ENCODE measurements around the gene INCA1. TPM values are rescaled to one million over a fixed set of nuclear protein-coding genes. Genes with fewer than 3 reads are reported as not detected.
"Not testable (repeated sequence)": the region's sequence is repeated elsewhere in the genome, so short reads cannot be mapped to it uniquely, and the experiment has no call there.

Gene INCA1
- 1.1 and 2.7 TPM in 2 replicates for total RNA-seq (2014; rRNA removed; shearing (Covaris generic))

- H3K9me3 ChIP-seq (replicated peaks): no peaks in the 10 kb centered on the region
- peak within 1 kb of the TSS; percentile 67 for H3K27ac ChIP-seq
- peaks cover 16% of the 10 kb centered on the region for H3K4me1 ChIP-seq (replicated peaks)
- peak; percentile 90 to 97 for DNase-seq (ENCODE audit: low read depth in 1 of 2, low spot score in 2 of 2)
- H3K27me3 ChIP-seq (replicated peaks): no peaks in the 10 kb centered on the region
- peak within 1 kb of the TSS; percentile 74 for H3K4me3 ChIP-seq
- H3K36me3 ChIP-seq: peaks cover 44% of the 10 kb centered on the region
Observed at GRCh38 chr17:4997302-4998026, at the start of gene INCA1, which contains the start of gene KIF1C. Gene INCA1 (minus strand): TSS chr17:4997522. CDS start chr17:4994437, 3,085 bp downstream. Gene KIF1C (plus strand): TSS chr17:4997950. CDS start chr17:5000247, 2,297 bp downstream.

GRCh38 chr17:5045496-5045895, 48.2 kb upstream of the INCA1 start:
- H3K36me3 ChIP-seq: no peaks in the 10 kb centered on the region
- H3K4me1 ChIP-seq (replicated peaks): no peaks in the 10 kb centered on the region
- no peak overlapping the region for H3K4me3 ChIP-seq
- H3K27ac ChIP-seq: no peak overlapping the region
- DNase-seq (ENCODE audit: low read depth in 1 of 2, low spot score in 2 of 2): no peak
- no peaks in the 10 kb centered on the region for H3K27me3 ChIP-seq (replicated peaks)
- H3K9me3 ChIP-seq (replicated peaks): no peaks in the 10 kb centered on the region

- no peak overlapping the region for H3K4me3 ChIP-seq
Observed at GRCh38 chr17:5044630-5045029, 47.3 kb upstream of the INCA1 start.

GRCh38 chr17:5043524-5043923, 46.2 kb upstream of the INCA1 start:
- Histone ChIP-seq H3K27me3 (replicated peaks) (no peaks in the 10 kb centered on the region), H3K36me3 (no peaks in the 10 kb centered on the region), H3K27ac (no peak overlapping the region), H3K4me3 (no peak overlapping the region), H3K9me3 (replicated peaks) (no peaks in the 10 kb centered on the region), H3K4me1 (replicated peaks) (no peaks in the 10 kb centered on the region)
- no peak for DNase-seq (ENCODE audit: low read depth in 1 of 2, low spot score in 2 of 2)

More at GRCh38 chr17:5044630-5045029, 47.3 kb upstream of the INCA1 start:
- Histone ChIP-seq H3K27me3 (replicated peaks) (no peaks in the 10 kb centered on the region), H3K36me3 (no peaks in the 10 kb centered on the region), H3K4me1 (replicated peaks) (no peaks in the 10 kb centered on the region), H3K27ac (no peak overlapping the region), H3K9me3 (replicated peaks) (no peaks in the 10 kb centered on the region)
- no peak for DNase-seq (ENCODE audit: low read depth in 1 of 2, low spot score in 2 of 2)

GRCh38 chr17:5042157-5043022, 45.1 kb upstream of the INCA1 start:
- Histone ChIP-seq H3K9me3 (replicated peaks) (no peaks in the 10 kb centered on the region), H3K27ac (no peak overlapping the region), H3K4me3 (no peak overlapping the region), H3K27me3 (replicated peaks) (no peaks in the 10 kb centered on the region), H3K4me1 (replicated peaks) (no peaks in the 10 kb centered on the region), H3K36me3 (no peaks in the 10 kb centered on the region)
- DNase-seq (ENCODE audit: low read depth in 1 of 2, low spot score in 2 of 2): no peak

GRCh38 chr17:5035315-5035714, 38.0 kb upstream of the INCA1 start, which contains the start of gene SLC52A1:
Gene SLC52A1 (minus strand): TSS chr17:5035426. CDS start chr17:5034606, 820 bp downstream.
- DNase-seq (ENCODE audit: low read depth in 1 of 2, low spot score in 2 of 2): no peak
- H3K36me3 ChIP-seq: no peaks in the 10 kb centered on the region
- H3K27ac ChIP-seq: no peak within 1 kb of the TSS
- no peaks in the 10 kb centered on the region for H3K9me3 ChIP-seq (replicated peaks)
- peaks cover 4% of the 10 kb centered on the region; the same call in 1 of the 2 replicates for H3K27me3 ChIP-seq (replicated peaks)
- H3K4me3 ChIP-seq: no peak within 1 kb of the TSS
- peaks cover 8% of the 10 kb centered on the region; the same call in 1 of the 2 replicates for H3K4me1 ChIP-seq (replicated peaks)

- H3K27me3 ChIP-seq (replicated peaks): peaks cover 4% of the 10 kb centered on the region; the same call in 1 of the 2 replicates
- no peak overlapping the region for H3K27ac ChIP-seq
- H3K9me3 ChIP-seq (replicated peaks): no peaks in the 10 kb centered on the region
- H3K36me3 ChIP-seq: no peaks in the 10 kb centered on the region
- H3K4me3 ChIP-seq: no peak overlapping the region
- H3K4me1 ChIP-seq (replicated peaks): peaks cover 8% of the 10 kb centered on the region; the same call in 1 of the 2 replicates
- no peak for DNase-seq (ENCODE audit: low read depth in 1 of 2, low spot score in 2 of 2)
Observed at GRCh38 chr17:5034651-5035050, 37.3 kb upstream of the INCA1 start.

GRCh38 chr17:5034063-5034462, 36.7 kb upstream of the INCA1 start:
- Histone ChIP-seq H3K36me3 (no peaks in the 10 kb centered on the region), H3K27ac (no peak overlapping the region)

GRCh38 chr17:5033352-5034015, 36.2 kb upstream of the INCA1 start:
- Histone ChIP-seq H3K27me3 (replicated peaks) (peaks cover 4% of the 10 kb centered on the region; the same call in 1 of the 2 replicates), H3K4me3 (no peak overlapping the region), H3K9me3 (replicated peaks) (no peaks in the 10 kb centered on the region), H3K27ac (no peak overlapping the region), H3K4me1 (replicated peaks) (peaks cover 8% of the 10 kb centered on the region; the same call in 1 of the 2 replicates), H3K36me3 (no peaks in the 10 kb centered on the region)
- no peak for DNase-seq (ENCODE audit: low read depth in 1 of 2, low spot score in 2 of 2)

More at GRCh38 chr17:5034063-5034462, 36.7 kb upstream of the INCA1 start:
- no peak for DNase-seq (ENCODE audit: low read depth in 1 of 2, low spot score in 2 of 2)
- H3K4me3 ChIP-seq: no peak overlapping the region
- peaks cover 4% of the 10 kb centered on the region; the same call in 1 of the 2 replicates for H3K27me3 ChIP-seq (replicated peaks)
- peaks cover 8% of the 10 kb centered on the region; the same call in 1 of the 2 replicates for H3K4me1 ChIP-seq (replicated peaks)
- H3K9me3 ChIP-seq (replicated peaks): no peaks in the 10 kb centered on the region

- Histone ChIP-seq H3K27me3 (replicated peaks) (peaks cover 4% of the 10 kb centered on the region; the same call in 1 of the 2 replicates), H3K36me3 (no peaks in the 10 kb centered on the region), H3K4me3 (no peak overlapping the region), H3K4me1 (replicated peaks) (peaks cover 8% of the 10 kb centered on the region; the same call in 1 of the 2 replicates), H3K27ac (no peak overlapping the region), H3K9me3 (replicated peaks) (no peaks in the 10 kb centered on the region)
- no peak for DNase-seq (ENCODE audit: low read depth in 1 of 2, low spot score in 2 of 2)
Observed at GRCh38 chr17:5032865-5033264, 35.5 kb upstream of the INCA1 start.

- peaks cover 8% of the 10 kb centered on the region; the same call in 1 of the 2 replicates for H3K4me1 ChIP-seq (replicated peaks)
- H3K27ac ChIP-seq: no peak overlapping the region
- peak; percentile 50 to 81 for DNase-seq (ENCODE audit: low read depth in 1 of 2, low spot score in 2 of 2)
Observed at GRCh38 chr17:5031365-5032082, 34.2 kb upstream of the INCA1 start.

GRCh38 chr17:5030168-5030567, 32.8 kb upstream of the INCA1 start:
- H3K36me3 ChIP-seq; H3K4me1 ChIP-seq (replicated peaks); H3K9me3 ChIP-seq (replicated peaks); H3K27me3 ChIP-seq (replicated peaks); H3K27ac ChIP-seq; DNase-seq (ENCODE audit: low read depth in 1 of 2, low spot score in 2 of 2); H3K4me3 ChIP-seq: not testable (repeated sequence)

More at GRCh38 chr17:5031365-5032082, 34.2 kb upstream of the INCA1 start:
- Histone ChIP-seq H3K9me3 (replicated peaks) (no peaks in the 10 kb centered on the region), H3K36me3 (no peaks in the 10 kb centered on the region), H3K4me3 (peak overlapping the region; percentile 21), H3K27me3 (replicated peaks) (peaks cover 4% of the 10 kb centered on the region; the same call in 1 of the 2 replicates)

Measured in SJSA1 (cell line).